ENCODE data around the gene CACNB4.

Gene CACNB4

DNA sequence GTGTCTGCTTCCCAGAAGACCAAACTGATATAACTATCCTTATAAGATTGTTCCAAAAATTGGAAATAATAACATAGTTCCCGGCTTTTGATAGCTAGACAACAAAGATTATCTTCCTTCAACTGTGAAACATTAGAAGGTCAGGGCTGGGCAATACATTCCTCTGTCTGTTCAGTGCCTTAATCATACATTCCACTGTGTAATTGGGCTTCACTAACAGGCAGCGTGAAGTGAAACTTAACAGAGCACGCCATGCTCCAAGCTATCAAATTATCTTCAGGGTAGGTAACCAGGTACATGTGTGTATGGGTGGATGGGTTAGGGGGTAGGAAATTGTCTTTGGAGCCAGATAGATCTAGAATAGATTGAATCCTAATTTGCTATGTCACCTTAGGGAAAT lies 247.1 kb downstream of the CACNB4 start:
- no peak for TF ChIP-seq EZH2phosphoT487 (IDR thresholded peaks at IDR 0.05; ENCODE audit: borderline replicate concordance)
- TF ChIP-seq, protein P1, sequence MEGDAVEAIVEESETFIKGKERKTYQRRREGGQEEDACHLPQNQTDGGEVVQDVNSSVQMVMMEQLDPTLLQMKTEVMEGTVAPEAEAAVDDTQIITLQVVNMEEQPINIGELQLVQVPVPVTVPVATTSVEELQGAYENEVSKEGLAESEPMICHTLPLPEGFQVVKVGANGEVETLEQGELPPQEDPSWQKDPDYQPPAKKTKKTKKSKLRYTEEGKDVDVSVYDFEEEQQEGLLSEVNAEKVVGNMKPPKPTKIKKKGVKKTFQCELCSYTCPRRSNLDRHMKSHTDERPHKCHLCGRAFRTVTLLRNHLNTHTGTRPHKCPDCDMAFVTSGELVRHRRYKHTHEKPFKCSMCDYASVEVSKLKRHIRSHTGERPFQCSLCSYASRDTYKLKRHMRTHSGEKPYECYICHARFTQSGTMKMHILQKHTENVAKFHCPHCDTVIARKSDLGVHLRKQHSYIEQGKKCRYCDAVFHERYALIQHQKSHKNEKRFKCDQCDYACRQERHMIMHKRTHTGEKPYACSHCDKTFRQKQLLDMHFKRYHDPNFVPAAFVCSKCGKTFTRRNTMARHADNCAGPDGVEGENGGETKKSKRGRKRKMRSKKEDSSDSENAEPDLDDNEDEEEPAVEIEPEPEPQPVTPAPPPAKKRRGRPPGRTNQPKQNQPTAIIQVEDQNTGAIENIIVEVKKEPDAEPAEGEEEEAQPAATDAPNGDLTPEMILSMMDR (conservative IDR thresholded peaks at IDR 0.05; ENCODE audit: low read length): no peak
- Histone ChIP-seq H3K36me3 (ENCODE audit: insufficient read depth, low read length) (no peaks in the 10 kb centered on the region), H3K4me2 (ENCODE audit: low read depth, low read length, poor library complexity, severe bottlenecking) (no peak overlapping the region), H3K9ac (ENCODE audit: low read depth, low read length, poor library complexity, severe bottlenecking) (no peak overlapping the region), H3K4me1 (ENCODE audit: insufficient read depth, low read length, poor library complexity, severe bottlenecking) (no peaks in the 10 kb centered on the region), H3K4me3 (ENCODE audit: low read length, poor library complexity, severe bottlenecking) (no peak overlapping the region), H3K27me3 (ENCODE audit: insufficient read depth, low read length, poor library complexity, severe bottlenecking) (no peaks in the 10 kb centered on the region), H3F3A (ENCODE audit: low read depth) (no peaks in the 10 kb centered on the region), H3K9me3 (ENCODE audit: insufficient read depth, low read depth, low read length) (no peaks in the 10 kb centered on the region), H2AFZ (ENCODE audit: low read length) (no peak overlapping the region), H3K79me2 (ENCODE audit: insufficient read depth, low read length) (no peaks in the 10 kb centered on the region), H4K20me1 (ENCODE audit: insufficient read depth, low read length, poor library complexity, severe bottlenecking) (no peaks in the 10 kb centered on the region), H3K9me2 (replicated peaks; ENCODE audit: low read depth, low read length) (no peaks in the 10 kb centered on the region)

DNA sequence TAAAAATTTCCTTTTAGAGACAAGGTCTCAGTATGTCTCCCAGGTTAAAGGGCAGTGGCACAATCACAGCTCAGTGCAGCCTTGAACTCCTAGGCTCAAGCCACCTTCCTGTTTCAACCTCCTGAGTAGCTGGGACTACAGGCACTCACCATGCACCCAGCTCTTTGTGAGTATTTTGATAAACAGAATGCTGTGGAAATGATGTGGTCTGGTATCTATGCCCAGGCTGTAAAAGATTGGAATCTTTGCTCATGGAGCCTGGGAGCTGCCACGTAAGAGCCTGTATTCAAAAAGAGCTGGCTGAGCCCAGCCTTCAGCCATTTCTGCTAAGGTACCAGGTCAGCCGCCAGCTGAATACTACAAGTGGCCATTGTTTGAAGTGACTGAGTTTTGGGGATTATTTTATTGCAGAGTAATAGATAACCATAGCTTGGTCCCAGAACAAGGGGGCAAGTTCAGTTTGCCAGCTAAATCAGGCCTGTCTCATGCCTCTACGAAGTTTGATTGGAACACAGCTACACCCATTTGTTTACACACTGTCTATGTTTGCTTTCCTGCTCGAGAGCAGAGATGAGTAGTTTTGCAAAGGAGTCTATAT lies 249.3 kb downstream of the CACNB4 start:
- no peaks in the 10 kb centered on the region for H3F3A ChIP-seq (ENCODE audit: low read depth)
- no peaks in the 10 kb centered on the region for H3K4me1 ChIP-seq (ENCODE audit: insufficient read depth, low read length, poor library complexity, severe bottlenecking)
- no peaks in the 10 kb centered on the region for H3K36me3 ChIP-seq (ENCODE audit: insufficient read depth, low read length)
- no peak for TF ChIP-seq EZH2phosphoT487 (IDR thresholded peaks at IDR 0.05; ENCODE audit: borderline replicate concordance)
- TF ChIP-seq, protein P1 (conservative IDR thresholded peaks at IDR 0.05; ENCODE audit: low read length): no peak
- H2AFZ ChIP-seq (ENCODE audit: low read length): no peak overlapping the region
- no peak overlapping the region for H3K9ac ChIP-seq (ENCODE audit: low read depth, low read length, poor library complexity, severe bottlenecking)
- no peaks in the 10 kb centered on the region for H3K27me3 ChIP-seq (ENCODE audit: insufficient read depth, low read length, poor library complexity, severe bottlenecking)
- H3K4me3 ChIP-seq (ENCODE audit: low read length, poor library complexity, severe bottlenecking): no peak overlapping the region
- no peaks in the 10 kb centered on the region for H3K9me3 ChIP-seq (ENCODE audit: insufficient read depth, low read depth, low read length)
- H3K9me2 ChIP-seq (replicated peaks; ENCODE audit: low read depth, low read length): no peaks in the 10 kb centered on the region
- H3K4me2 ChIP-seq (ENCODE audit: low read depth, low read length, poor library complexity, severe bottlenecking): no peak overlapping the region
- H3K79me2 ChIP-seq (ENCODE audit: insufficient read depth, low read length): no peaks in the 10 kb centered on the region
- no peaks in the 10 kb centered on the region for H4K20me1 ChIP-seq (ENCODE audit: insufficient read depth, low read length, poor library complexity, severe bottlenecking)

DNA sequence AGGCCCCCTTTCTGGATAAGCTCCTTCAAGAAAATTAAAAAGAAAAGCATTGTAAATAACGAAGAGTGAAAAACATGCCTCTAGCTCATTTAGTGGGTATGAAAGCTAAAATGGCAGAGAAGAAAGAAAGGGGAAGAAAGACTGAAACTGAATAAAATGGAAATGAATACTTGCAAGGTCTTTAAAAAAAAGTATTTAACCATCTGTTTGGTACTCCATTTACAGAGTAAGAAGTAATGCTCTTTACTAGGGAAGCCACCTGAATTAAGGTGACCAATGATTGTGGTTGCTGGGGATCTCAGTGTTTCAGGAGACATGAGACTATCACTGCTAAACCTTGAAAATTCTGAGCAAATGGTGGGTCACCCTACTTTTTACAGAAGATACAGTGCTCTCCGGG lies 253.0 kb downstream of the CACNB4 start:
- H3K4me1 ChIP-seq (ENCODE audit: insufficient read depth, low read length, poor library complexity, severe bottlenecking): peaks cover 9% of the 10 kb centered on the region

More for the DNA sequence above, 253.0 kb downstream of the CACNB4 start:
- no peak overlapping the region for H3K4me3 ChIP-seq (ENCODE audit: low read length, poor library complexity, severe bottlenecking)
- no peaks in the 10 kb centered on the region for H3K79me2 ChIP-seq (ENCODE audit: insufficient read depth, low read length)
- no peaks in the 10 kb centered on the region for H3K36me3 ChIP-seq (ENCODE audit: insufficient read depth, low read length)
- H3K27me3 ChIP-seq (ENCODE audit: insufficient read depth, low read length, poor library complexity, severe bottlenecking): no peaks in the 10 kb centered on the region
- H3K4me2 ChIP-seq (ENCODE audit: low read depth, low read length, poor library complexity, severe bottlenecking): no peak overlapping the region
- H3K9me2 ChIP-seq (replicated peaks; ENCODE audit: low read depth, low read length): no peaks in the 10 kb centered on the region
- TF ChIP-seq, protein P1 (conservative IDR thresholded peaks at IDR 0.05; ENCODE audit: low read length): no peak
- no peaks in the 10 kb centered on the region for H3K9me3 ChIP-seq (ENCODE audit: insufficient read depth, low read depth, low read length)
- H4K20me1 ChIP-seq (ENCODE audit: insufficient read depth, low read length, poor library complexity, severe bottlenecking): no peaks in the 10 kb centered on the region
- no peak overlapping the region for H2AFZ ChIP-seq (ENCODE audit: low read length)
- H3K9ac ChIP-seq (ENCODE audit: low read depth, low read length, poor library complexity, severe bottlenecking): no peak overlapping the region
- H3F3A ChIP-seq (ENCODE audit: low read depth): no peaks in the 10 kb centered on the region

Measured in Loucy (cell line).